K562 (cell line): ENCODE results near the gene HOXB8. TPM values are rescaled to one million over a fixed set of nuclear protein-coding genes. Genes with fewer than 3 reads are reported as not detected.
A peak's percentile ranks its signal among the peaks of the same experiment; 100 is the strongest.

Experiments used
- ATAC-seq: fragments of 200-7000 bp; cut with Tn5 transposase; 3 replicates; pipeline ENCODE4 v1.9.1; 2020; ENCODE audit warnings: moderate library complexity
- BruUV-seq: library from RNA; stranded (reverse); fragments of 400-500 nt; replicated peaks from 2 replicates; lab custom pipeline; 2021; lab: Mats Ljungman, UMichigan
- CTCF ChIA-PET: fragments of 300-600 bp; formaldehyde crosslinking; extraction: SDS; loops from one replicate; lab custom pipeline; 2021; ENCODE audit warnings: low intra/inter-chr PET ratio; lab: Yijun Ruan, JAX
- POLR2A ChIA-PET: fragments of 300-600, 350-650 bp; sonication (Branson Sonifier 250); formaldehyde crosslinking; extraction: SDS; loops from one replicate; lab custom pipeline; 2021; ENCODE audit warnings: antibody characterized with exemption, inconsistent platforms; lab: Yijun Ruan, JAX
- DNase-seq, 4 experiments: peaks; one replicate each; pipeline versions ENCODE4 v3.0.0 to v3.0.0-alpha.2; 2011 to 2018; ENCODE audit warnings: low spot score in 3 of 4, mixed read lengths in 3 of 4; ENCODE audit errors: extremely low read depth in 1 of 4
- FAIRE-seq: peaks from 2 replicates; lab custom pipeline; 2011; peaks lifted over from hg19 to GRCh38; lab: Jason Lieb, UNC
- H2AFZ ChIP-seq: 2 replicates; pipeline ENCODE4 v1.6.0; 2011; ENCODE audit warnings: low read depth, low read length, control low read depth, inconsistent platforms
- H3K27ac ChIP-seq: fragments of 200-600 bp; 3 replicates; pipeline ENCODE4 v1.8.0; 2011; ENCODE audit warnings: low read depth, mild to moderate bottlenecking, control low read depth, inconsistent platforms, low read length, moderate library complexity, mixed read lengths; ENCODE audit errors: extremely low read depth
- H3K27me3 ChIP-seq, 2 experiments: fragments of 300-600 bp in 1 of 2; 2 replicates in 1 of 2; 3 replicates in 1 of 2; pipeline versions ENCODE4 v1.6.0 to v1.8.0; 2011; ENCODE audit warnings: inconsistent platforms in 2 of 2, low read length in 2 of 2, mild to moderate bottlenecking in 1 of 2, mixed read lengths in 1 of 2, moderate library complexity in 1 of 2; ENCODE audit not compliant: control insufficient read depth in 2 of 2, insufficient read depth in 2 of 2
- H3K36me3 ChIP-seq: fragments of 300-600 bp; 3 replicates; pipeline ENCODE4 v1.8.0; 2011; ENCODE audit warnings: mild to moderate bottlenecking, low read length, inconsistent platforms; ENCODE audit not compliant: control insufficient read depth, insufficient read depth
- H3K4me1 ChIP-seq, 2 experiments: fragments of 200-600 bp in 1 of 2; replicated peaks in 1 of 2; 2 replicates in 1 of 2; 3 replicates in 1 of 2; pipeline versions ENCODE4 v1.5.1 to v1.8.0; 2011; ENCODE audit warnings: inconsistent platforms in 2 of 2, low read length in 2 of 2, mild to moderate bottlenecking in 1 of 2, mixed read lengths in 1 of 2, moderate library complexity in 1 of 2; ENCODE audit not compliant: control insufficient read depth in 2 of 2, insufficient read depth in 2 of 2
- H3K4me2 ChIP-seq: 2 replicates; pipeline ENCODE4 v1.6.1; 2011; ENCODE audit warnings: low read length, control low read depth, inconsistent platforms, mixed read lengths; ENCODE audit not compliant: insufficient read depth
- H3K4me3 ChIP-seq: fragments of 200-600 bp; sonication (generic), shearing (Covaris generic); 2 replicates; pipeline ENCODE4 v1.5.1; 2016; ENCODE audit warnings: control low read depth, inconsistent platforms
- H3K79me2 ChIP-seq: fragments of 200-600 bp; 3 replicates; pipeline ENCODE4 v1.8.0; 2011; ENCODE audit warnings: low read length, inconsistent platforms; ENCODE audit not compliant: control insufficient read depth, insufficient read depth
- H3K9ac ChIP-seq, 2 experiments: 2 replicates each; pipeline versions ENCODE4 v1.6.0 to v1.6.1; 2011; ENCODE audit warnings: low read depth in 2 of 2, low read length in 2 of 2, control low read depth in 1 of 2, inconsistent platforms in 1 of 2, mild to moderate bottlenecking in 1 of 2, mixed read lengths in 1 of 2; ENCODE audit not compliant: insufficient read depth in 1 of 2
- H3K9me1 ChIP-seq: one replicate; pipeline ENCODE4 v1.6.0; 2011; ENCODE audit warnings: inconsistent platforms, mild to moderate bottlenecking, low read length, moderate library complexity; ENCODE audit not compliant: control insufficient read depth, insufficient read depth
- H3K9me3 ChIP-seq: replicated peaks from 2 replicates; pipeline ENCODE4 v1.5.1; 2011; ENCODE audit warnings: low read depth, low read length, inconsistent platforms; ENCODE audit not compliant: control insufficient read depth, insufficient read depth
- H4K20me1 ChIP-seq: replicated peaks from 2 replicates; pipeline ENCODE4 v1.6.1; 2011; ENCODE audit warnings: low read length, inconsistent platforms, mixed read lengths; ENCODE audit not compliant: control insufficient read depth, insufficient read depth
- CEBPG ChIP-seq, 3 experiments: fragments of 200-800 bp in 1 of 3; sonication (Bioruptor generic) in 1 of 3; sonication (generic) in 1 of 3; formaldehyde crosslinking in 1 of 3; IDR thresholded peaks in 2 of 3; conservative IDR thresholded peaks in 1 of 3; 2 replicates each; pipeline versions ENCODE4 v1.6.1 to v1.8.0; 2016 to 2022; ENCODE audit warnings: missing compliant biosample characterization in 2 of 3, missing genetic modification characterization in 2 of 3, mild to moderate bottlenecking in 1 of 3, missing genetic modification reagents in 1 of 3
- CTBP1 ChIP-seq: fragments of 450-650 bp; IDR thresholded peaks from 2 replicates; pipeline ENCODE4 v1.6.1; 2016; ENCODE audit warnings: borderline replicate concordance
- DPF2 ChIP-seq: fragments of 450-650 bp; IDR thresholded peaks from 2 replicates; pipeline ENCODE4 v1.6.1; 2016
- HDAC1 ChIP-seq, 2 experiments: fragments of 450-650 bp; IDR thresholded peaks; 2 replicates each; pipeline ENCODE4 v1.6.1; 2016 to 2017; ENCODE audit warnings: inconsistent platforms in 1 of 2, mild to moderate bottlenecking in 1 of 2, moderate library complexity in 1 of 2
- IRF1 ChIP-seq: sonication (generic); formaldehyde crosslinking; IDR thresholded peaks from 2 replicates; pipeline ENCODE4 v1.8.0; 2022; ENCODE audit warnings: missing genetic modification reagents, mild to moderate bottlenecking, borderline replicate concordance
- MXI1 ChIP-seq: IDR thresholded peaks from 2 replicates; pipeline ENCODE4 v1.6.1; 2011; ENCODE audit warnings: low read depth, mild to moderate bottlenecking, improper control_type of control experiment, low read length
- NCOA1 ChIP-seq: fragments of 450-650 bp; IDR thresholded peaks from 2 replicates; pipeline ENCODE4 v1.6.1; 2016; ENCODE audit warnings: low read depth
- PKNOX1 ChIP-seq: fragments of 450-650 bp; IDR thresholded peaks from 2 replicates; pipeline ENCODE4 v1.6.1; 2016
- PYGO2 ChIP-seq: fragments of 450-650 bp; IDR thresholded peaks from 2 replicates; pipeline ENCODE4 v1.6.1; 2016; ENCODE audit warnings: mild to moderate bottlenecking, missing genetic modification characterization, moderate library complexity, missing compliant biosample characterization
- SETDB1 ChIP-seq: IDR thresholded peaks from one replicate; pipeline ENCODE4 v1.6.1; 2012; ENCODE audit warnings: low read length, control low read depth, inconsistent platforms
- SMC3 ChIP-seq: conservative IDR thresholded peaks from 2 replicates; pipeline ENCODE4 v1.6.1; 2011; ENCODE audit warnings: low read depth, low read length, improper control_type of control experiment; ENCODE audit not compliant: insufficient read depth
- ZBTB7A ChIP-seq: IDR thresholded peaks from 2 replicates; pipeline ENCODE4 v1.6.1; 2011; ENCODE audit warnings: low read depth, mild to moderate bottlenecking, low read length, moderate library complexity, borderline replicate concordance; ENCODE audit not compliant: control insufficient read depth
- ZNF584 ChIP-seq: fragments of 200-800 bp; sonication (Bioruptor generic); IDR thresholded peaks from 2 replicates; pipeline ENCODE4 v1.6.1; 2016; ENCODE audit warnings: low read depth, mild to moderate bottlenecking, missing genetic modification characterization, missing compliant biosample characterization
- ZNF592 ChIP-seq: fragments of 450-650 bp; IDR thresholded peaks from 2 replicates; pipeline ENCODE4 v1.6.1; 2017; ENCODE audit warnings: antibody characterized with exemption, mild to moderate bottlenecking
- WGBS: fragments of 100-300 bp; shearing (Covaris generic); methylation state at CpG from one replicate; pipeline ENCODE4 v1.1.6; 2016; ENCODE audit warnings: low coverage, mixed read lengths; ENCODE audit not compliant: insufficient coverage; ENCODE audit errors: missing lambda C conversion rate; 5-methylcytosine and 5-hydroxymethylcytosine counted together
- in situ Hi-C: fragments of 300-500 bp; cut with MboI; formaldehyde crosslinking; loops from 4 replicates; pipeline ENCODE4 v1.15.0; 2018; ENCODE audit warnings: inconsistent platforms, mixed read lengths
- intact Hi-C: fragments of 100-400 bp; cut with micrococcal nuclease; formaldehyde crosslinking; loops from 2 replicates; pipeline ENCODE4 v1.14.2; 2022
- polyA plus RNA-seq, 8 experiments: library from polyadenylated mRNA; depleted of rRNA in 4 of 8; stranded (reverse) in 5 of 8; unstranded in 3 of 8; fragments of >200 nt; fragmentation: Nextera tagmentation in 2 of 8; fragmentation: Illumina TruSeq in 1 of 8; extraction: Ambion mirVana in 2 of 8; extraction: Trizol in 1 of 8; gene quantifications; 2 replicates each; pipeline versions ENCODE4 v1.2.1 to v1.2.3, GENCODE V29; 2011 to 2014; ENCODE audit warnings: inconsistent platforms in 1 of 8, missing spikeins in 1 of 8
- total RNA-seq, 7 experiments: library from RNA; depleted of rRNA in 6 of 7; stranded (reverse); fragments of >200 nt in 6 of 7; fragmentation: Illumina TruSeq in 2 of 7; extraction: Trizol in 2 of 7; gene quantifications; 2 replicates each; pipeline versions ENCODE4 v1.2.1 to v1.2.3, GENCODE V29; 2011 to 2021; ENCODE audit warnings: low replicate concordance in 1 of 7

Gene HOXB8
- total and polyA plus RNA-seq, 9 of the 15 experiments (the other 6 are each of a cell fraction or from before 2014, with no cell fraction given) = 0.52 to 23.8 (median 3.6) TPM

GRCh38 chr17:48627623-48628521, 12.8 kb upstream of the HOXB8 start:
- H3K79me2 ChIP-seq = peaks cover 84% of the 10 kb centered on the region
- H3K9me3 ChIP-seq = no peaks in the 10 kb centered on the region
- peak overlapping the region; percentile 73 for H2AFZ ChIP-seq
- H3K27ac ChIP-seq = peak overlapping the region; percentile 97
- FAIRE-seq = no peak
- H3K4me1 ChIP-seq = peaks cover 39 to 67% of the 10 kb centered on the region in 2 experiments
- H4K20me1 ChIP-seq = peaks cover 19% of the 10 kb centered on the region
- intact Hi-C loops = loop anchor here (2.0 to 5.0 kb wide), 2 partner anchors 81 to 369 kb away; partner anchors contain the start of gene IGF2BP1
- POLR2A ChIA-PET = interaction anchor here (0.6 to 4.0 kb wide), 7 partner anchors 8 to 611 kb away, joined by 3 to 43 read pairs (median 3); no protein-coding TSS in a partner anchor
- H3K9me1 ChIP-seq = no peaks in the 10 kb centered on the region
- H3K27me3 ChIP-seq = no peaks in the 10 kb centered on the region
- H3K36me3 ChIP-seq = peaks cover 19% of the 10 kb centered on the region
- 3% methylated on average over 25 of the region's 27 CpGs for WGBS
- ATAC-seq = peak; percentile 1
- peak overlapping the region; percentile 97 for H3K4me3 ChIP-seq
- H3K4me2 ChIP-seq = peak overlapping the region; percentile 99
- BruUV-seq = no TSS peak
- CTCF ChIA-PET = no interaction called here
- in situ Hi-C loops = loop anchor here (10.0 kb wide), 1 partner anchor 593 kb away; the partner anchor contains the start of gene COPZ2
- DNase-seq = peak in 2 of 4 experiments; percentile 54 to 63
- peak overlapping the region; percentile 91 to 95 for H3K9ac ChIP-seq
- TF ChIP-seq DPF2 (peak; percentile 9; the same call in 1 of the 2 replicates), SETDB1 (no peak), ZBTB7A (no peak), CTBP1 (no peak), PYGO2 (tag) (no peak), ZNF584 (CRISPR knock-in tag) (no peak), SMC3 (no peak), HDAC1 (IDR thresholded peaks at IDR 0.05) (peak in 1 of 2 experiments; percentile 21; a peak in 1 of 4 replicates), ZNF592 (peak; percentile 41), PKNOX1 (peak; percentile 34; the same call in 1 of the 2 replicates), NCOA1 (no peak), IRF1 (CRISPR knock-in tag) (no peak), MXI1 (no peak), CEBPG (CRISPR knock-in tag; IDR thresholded peaks at IDR 0.05) (no peak), CEBPG (tag; conservative IDR thresholded peaks at IDR 0.05 in 1 of 2, IDR thresholded peaks at IDR 0.05 in 1 of 2) (0 out of 4 replicates have a peak, but pooled peaks of 1 of the 2 experiments have one; percentile 13)
